Stimulated activated CD4-positive, alpha-beta T cell treated with anti-CD3 and anti-CD28 coated beads, Interleukin-12 subunit alpha, Interleukin-12 subunit beta, amount 100 ng/mL, for 4 hours (primary cell): Measurements from ENCODE around the gene C2CD4C.
A peak's percentile ranks its signal among the peaks of the same experiment; 100 is the strongest.
"Not testable (repeated sequence)": the region's sequence is repeated elsewhere in the genome, so short reads cannot be mapped to it uniquely, and the experiment has no call there.

Source experiments
- DNase-seq: peaks from one replicate; pipeline ENCODE4 v3.0.0-alpha.2; 2020

C2CD4C gene

GRCh38 chr19:397941-398706 lies 10.8 kb downstream of the C2CD4C start:
- DNase-seq: no peak

- DNase-seq: no peak
Measured at GRCh38 chr19:397321-397720, 11.6 kb downstream of the C2CD4C start.

DNA sequence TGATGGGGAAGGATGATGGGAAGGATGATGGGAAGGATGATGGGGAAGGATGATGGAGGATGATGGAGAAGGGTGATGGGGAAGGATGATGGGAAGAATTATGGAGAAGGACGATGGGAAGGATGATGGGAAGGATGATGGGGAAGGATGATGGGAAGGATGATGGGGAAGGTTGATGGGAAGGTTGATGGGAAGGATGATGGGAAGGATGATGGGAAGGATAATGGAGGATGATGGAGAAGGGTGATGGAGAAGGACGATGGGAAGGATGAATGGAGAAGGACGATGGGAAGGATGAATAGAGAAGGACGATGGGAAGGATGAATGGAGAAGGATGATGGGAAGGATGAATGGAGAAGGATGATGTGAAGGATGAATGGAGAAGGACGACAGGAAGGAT lies 13.5 kb downstream of the C2CD4C start:
- DNase-seq: no peak

- not testable (repeated sequence) for DNase-seq
Measured at GRCh38 chr19:394857-395256, 14.1 kb downstream of the C2CD4C start.

DNA sequence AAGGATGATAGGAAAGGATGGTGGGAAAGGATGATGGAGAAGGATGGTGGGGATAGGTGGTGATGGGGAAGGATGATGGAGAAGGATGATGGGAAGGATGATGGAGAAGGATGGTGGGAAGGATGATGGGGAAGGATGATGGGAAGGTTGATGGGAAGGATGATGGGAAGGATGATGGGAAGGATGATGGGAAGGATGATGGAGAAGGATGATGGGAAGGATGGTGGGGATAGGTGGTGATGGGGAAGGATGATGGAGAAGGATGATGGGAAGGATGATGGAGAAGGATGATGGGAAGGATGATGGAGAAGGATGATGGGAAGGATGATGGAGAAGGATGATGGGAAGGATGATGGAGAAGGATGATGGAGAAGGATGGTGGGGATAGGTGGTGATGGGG lies 15.4 kb downstream of the C2CD4C start:
- DNase-seq: not testable (repeated sequence)

- DNase-seq: no peak
Measured at GRCh38 chr19:392375-392970, 16.5 kb downstream of the C2CD4C start.

DNA sequence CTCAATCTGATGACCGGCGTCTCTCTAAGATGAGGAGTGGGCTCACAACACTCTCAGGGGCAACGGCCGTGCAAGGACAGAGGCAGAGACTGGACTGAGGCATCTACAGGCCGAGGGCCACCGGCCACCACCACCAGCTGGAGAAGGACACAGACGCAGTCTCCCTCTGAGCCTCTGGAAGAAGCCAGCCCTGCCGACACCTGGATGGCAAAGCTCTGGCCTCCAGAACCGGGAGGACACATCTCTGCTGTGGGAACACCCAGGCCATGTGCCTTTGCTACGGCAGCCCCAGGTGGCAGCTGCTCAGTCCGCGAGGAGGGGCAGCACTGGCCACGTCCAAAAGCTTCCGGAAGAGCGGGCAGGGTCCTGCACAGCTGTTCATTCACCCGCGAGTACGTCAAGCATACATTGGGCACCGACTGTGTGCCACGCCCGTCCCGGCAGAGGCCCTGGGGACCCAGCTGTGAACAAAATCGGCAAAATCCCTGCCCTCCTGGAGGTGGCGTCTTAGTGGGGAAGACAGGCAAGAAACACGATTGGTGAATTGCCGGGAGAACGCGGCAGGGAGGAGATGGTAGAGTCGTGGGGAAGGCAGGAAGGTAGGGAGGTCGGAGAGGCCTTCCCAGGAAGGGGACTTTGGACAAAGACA lies 17.1 kb downstream of the C2CD4C start:
- DNase-seq: no peak

DNA sequence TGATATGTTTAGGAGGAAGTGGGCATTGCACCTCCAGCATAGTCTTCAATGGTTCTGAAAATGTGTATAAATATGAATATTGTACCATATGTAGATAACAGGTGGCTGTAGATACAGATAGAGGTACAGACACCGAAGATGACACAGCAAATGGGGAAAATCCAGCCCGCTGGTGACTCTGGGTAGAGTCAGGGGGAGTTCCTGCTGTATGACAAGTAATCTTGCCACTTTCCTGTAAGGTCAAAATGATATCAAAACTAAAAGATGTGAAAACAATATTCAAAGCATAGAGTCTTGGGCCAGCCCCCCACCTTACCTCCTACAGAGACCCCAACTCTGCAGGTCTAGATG lies 17.8 kb downstream of the C2CD4C start:
- no peak for DNase-seq

- no peak for DNase-seq
Measured at GRCh38 chr19:390386-391206, 18.4 kb downstream of the C2CD4C start.

GRCh38 chr19:389935-390289 lies 19.0 kb downstream of the C2CD4C start:
- no peak for DNase-seq

DNA sequence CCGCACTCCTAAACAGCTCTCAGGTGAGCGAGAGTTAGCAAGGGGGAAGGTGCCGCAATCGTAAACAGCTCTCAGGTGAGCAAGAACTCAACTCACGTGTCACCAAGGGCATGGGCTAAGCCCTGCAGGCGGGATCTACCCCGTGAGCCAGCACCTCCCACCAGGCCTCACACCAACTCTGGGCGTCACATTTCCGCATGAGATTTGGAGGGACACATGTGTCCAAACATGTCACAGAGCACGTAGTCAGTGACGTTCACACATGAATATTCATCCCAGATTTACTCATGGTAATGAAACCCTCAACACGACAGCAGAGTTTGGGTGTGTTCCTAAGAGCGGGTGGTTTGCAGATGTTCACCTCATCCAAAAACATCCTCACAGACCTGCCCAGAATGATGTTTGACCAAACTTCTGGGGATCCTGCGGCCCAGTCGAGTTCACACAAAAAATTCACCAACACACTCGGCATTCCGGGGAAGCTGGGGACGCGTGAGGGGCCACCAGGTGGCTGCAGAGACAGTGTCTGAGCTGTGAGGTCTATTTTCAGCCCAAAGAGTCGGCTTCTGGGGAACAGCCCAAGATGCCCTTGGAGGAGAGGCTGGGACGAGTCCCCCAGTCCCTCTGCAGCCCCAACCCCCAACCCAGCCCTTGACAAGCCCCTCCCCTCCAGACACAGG lies 19.6 kb downstream of the C2CD4C start:
- no peak for DNase-seq

GRCh38 chr19:388691-389090 lies 20.3 kb downstream of the C2CD4C start:
- DNase-seq: no peak

GRCh38 chr19:387777-388176 lies 21.2 kb downstream of the C2CD4C start:
- no peak for DNase-seq

- DNase-seq: not testable (repeated sequence)
Measured at GRCh38 chr19:386632-387301, 22.2 kb downstream of the C2CD4C start.

GRCh38 chr19:386189-386588 lies 22.8 kb downstream of the C2CD4C start:
- not testable (repeated sequence) for DNase-seq

DNA sequence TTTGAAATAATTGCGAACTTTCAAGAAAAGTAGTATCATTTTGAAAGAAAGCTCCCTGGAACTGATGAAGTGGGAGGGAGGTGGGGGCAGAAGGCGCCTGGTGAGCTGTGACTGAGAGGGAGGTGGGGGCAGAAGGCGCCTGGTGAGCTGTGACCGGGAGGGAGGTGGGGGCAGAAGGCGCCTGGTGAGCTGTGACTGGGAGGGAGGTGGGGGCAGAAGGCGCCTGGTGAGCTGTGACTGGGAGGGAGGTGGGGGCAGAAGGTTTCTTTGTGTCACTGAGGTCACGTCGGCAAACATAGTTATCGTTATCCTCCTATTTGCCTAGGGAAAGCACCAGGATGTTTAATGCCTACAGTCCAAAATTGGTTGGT lies 24.2 kb downstream of the C2CD4C start:
- no peak for DNase-seq

DNA sequence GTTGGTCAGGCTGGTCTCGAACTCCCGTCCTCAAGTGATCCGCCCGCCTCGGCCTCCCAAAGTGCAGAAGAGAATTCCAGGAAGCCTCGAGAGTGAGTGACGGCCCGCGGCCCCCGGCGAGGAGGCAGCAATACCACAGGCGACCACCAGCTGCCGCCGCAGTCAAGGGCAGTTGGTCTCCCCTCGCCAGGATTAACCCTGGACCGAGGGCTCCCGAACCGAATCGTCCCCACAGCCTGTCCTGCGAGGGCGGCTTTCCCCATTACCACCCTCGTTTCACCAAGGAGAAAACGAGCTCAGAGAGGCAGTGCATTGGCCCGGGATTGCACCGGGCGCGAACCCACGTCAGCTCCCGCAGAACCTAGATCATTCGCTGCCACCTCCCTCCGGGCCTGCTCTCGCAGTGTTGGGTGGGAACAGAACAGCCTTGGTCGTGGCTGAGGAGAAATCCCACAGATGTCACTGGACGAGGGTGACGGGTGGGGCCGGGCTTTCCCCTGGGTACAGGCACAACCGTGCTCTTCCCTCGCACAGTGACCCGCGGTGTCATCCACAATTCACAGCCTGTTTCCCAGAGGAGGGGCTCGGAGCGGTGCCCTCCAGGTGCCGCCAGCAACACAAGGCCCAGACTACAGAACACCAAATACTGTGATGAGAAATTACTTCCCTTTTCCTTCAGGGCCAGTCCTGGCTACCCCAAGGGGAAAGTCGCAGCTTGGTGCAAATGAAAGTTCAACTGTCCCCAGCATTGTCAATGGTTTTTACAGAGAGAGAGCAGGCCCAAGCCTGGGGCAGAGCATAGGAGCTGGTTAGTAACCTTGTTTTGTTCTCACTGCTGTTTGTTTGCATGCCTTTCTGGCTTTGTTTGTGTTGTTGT lies 24.8 kb downstream of the C2CD4C start:
- no peak for DNase-seq

- DNase-seq: no peak
Measured at GRCh38 chr19:383040-383439, 25.9 kb downstream of the C2CD4C start.

DNA sequence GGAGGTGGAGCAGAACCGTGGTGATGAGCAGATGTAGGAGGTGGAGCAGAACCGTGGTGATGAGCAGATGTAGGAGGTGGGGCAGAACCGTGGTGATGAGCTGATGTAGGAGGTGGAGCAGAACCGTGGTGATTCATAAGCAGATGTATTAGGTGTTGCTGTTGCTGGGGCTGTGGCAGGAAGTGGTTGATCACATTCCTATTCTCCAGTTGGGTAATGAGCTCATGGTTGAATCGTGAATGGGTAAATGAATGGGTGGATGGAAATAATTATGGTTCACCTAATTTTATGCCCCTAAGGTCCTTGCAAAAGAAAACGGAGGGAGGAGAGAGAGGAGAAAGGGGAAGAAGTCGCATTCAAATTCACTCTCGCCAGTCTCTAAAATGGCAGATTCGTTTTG lies 26.4 kb downstream of the C2CD4C start:
- DNase-seq: peak; percentile 23

- DNase-seq: not testable (repeated sequence)
Measured at GRCh38 chr19:381901-382300, 27.0 kb downstream of the C2CD4C start.

DNA sequence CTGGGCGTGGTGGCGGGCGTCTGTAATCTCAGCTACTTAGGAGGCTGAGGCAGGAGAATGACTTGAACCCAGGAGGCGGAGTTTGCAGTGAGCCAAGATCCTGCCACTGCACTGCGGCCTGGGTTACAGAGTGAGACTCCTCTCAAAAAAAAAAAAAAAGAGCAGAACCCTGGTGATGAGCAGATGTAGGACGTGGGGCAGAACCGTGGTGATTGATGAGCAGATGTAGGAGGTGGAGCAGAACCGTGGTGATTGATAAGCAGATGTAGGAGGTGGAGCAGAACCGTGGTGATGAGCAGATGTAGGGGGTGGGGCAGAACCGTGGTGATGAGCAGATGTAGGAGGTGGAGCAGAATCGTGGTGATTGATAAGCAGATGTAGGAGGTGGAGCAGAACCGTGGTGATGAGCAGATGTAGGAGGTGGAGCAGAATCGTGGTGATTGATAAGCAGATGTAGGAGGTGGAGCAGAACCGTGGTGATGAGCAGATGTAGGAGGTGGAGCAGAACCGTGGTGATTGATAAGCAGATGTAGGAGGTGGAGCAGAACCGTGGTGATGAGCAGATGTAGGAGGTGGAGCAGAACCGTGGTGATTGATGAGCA lies 28.2 kb downstream of the C2CD4C start:
- DNase-seq: not testable (repeated sequence)
